A549 (cell line): ENCODE data around the gene PPP1R9B. TPM values are rescaled to one million over a fixed set of nuclear protein-coding genes. Genes with fewer than 3 reads are reported as not detected.
A peak's percentile ranks its signal among the peaks of the same experiment; 100 is the strongest.

ENCODE experiments used
- BCL3 ChIP-seq: fragments of >200 bp; sonication (Bioruptor Twin); formaldehyde crosslinking; IDR thresholded peaks from 3 replicates; pipeline ENCODE4 v1.6.1; 2016
- BHLHE40 ChIP-seq: IDR thresholded peaks from 2 replicates; pipeline ENCODE4 v1.6.1; 2012; ENCODE audit warnings: low read depth, low read length, inconsistent platforms
- CBX2 ChIP-seq: fragments of 200-600 bp; sonication (generic); IDR thresholded peaks from 2 replicates; pipeline ENCODE4 v1.6.1; 2016; ENCODE audit warnings: low read depth, mild to moderate bottlenecking, borderline replicate concordance
- CHD4 ChIP-seq: fragments of 200-600 bp; sonication (generic); IDR thresholded peaks from 2 replicates; pipeline ENCODE4 v1.6.1; 2016; ENCODE audit warnings: antibody characterized with exemption, mild to moderate bottlenecking, borderline replicate concordance
- E2F6 ChIP-seq: IDR thresholded peaks from 2 replicates; pipeline ENCODE4 v1.6.1; 2012; ENCODE audit warnings: low read depth, borderline replicate concordance
- EP300 ChIP-seq, 2 experiments: fragments of >200 bp; sonication (Bioruptor Twin); formaldehyde crosslinking; IDR thresholded peaks; 2 replicates in 1 of 2; 3 replicates in 1 of 2; pipeline ENCODE4 v1.6.1; 2016 to 2017
- ESRRA ChIP-seq: fragments of 150-350 bp; IDR thresholded peaks from 2 replicates; pipeline ENCODE4 v1.6.1; 2014; ENCODE audit warnings: mild to moderate bottlenecking, low read length, borderline replicate concordance
- FOSB ChIP-seq: fragments of 250-450 bp; sonication (Bioruptor Pico); IDR thresholded peaks from 2 replicates; pipeline ENCODE4 v1.5.0; 2020; ENCODE audit warnings: mild to moderate bottlenecking, moderate library complexity
- FOSL2 ChIP-seq, 2 experiments: fragments of 450-650 bp in 1 of 2; fragments of >200 bp in 1 of 2; sonication (Bioruptor Twin) in 1 of 2; formaldehyde crosslinking; IDR thresholded peaks; 2 replicates each; pipeline versions ENCODE4 v1.5.0 to v1.6.1; 2016 to 2020; ENCODE audit warnings: mild to moderate bottlenecking in 1 of 2, moderate library complexity in 1 of 2
- FOXS1 ChIP-seq: fragments of 250-450 bp; sonication (Bioruptor Pico); IDR thresholded peaks from 2 replicates; pipeline ENCODE4 v1.5.0; 2020; ENCODE audit warnings: mild to moderate bottlenecking, moderate library complexity
- HDAC2 ChIP-seq: fragments of 200-600 bp; sonication (generic); IDR thresholded peaks from 2 replicates; pipeline ENCODE4 v1.6.1; 2016
- HES2 ChIP-seq: fragments of >200 bp; sonication (Bioruptor Twin); formaldehyde crosslinking; IDR thresholded peaks from 2 replicates; pipeline ENCODE4 v1.6.1; 2016
- HEYL ChIP-seq: fragments of 250-450 bp; sonication (Bioruptor Pico); IDR thresholded peaks from 2 replicates; pipeline ENCODE4 v1.8.0; 2021; ENCODE audit warnings: mild to moderate bottlenecking, moderate library complexity
- HMGXB4 ChIP-seq: fragments of 250-450 bp; sonication (Bioruptor Pico); IDR thresholded peaks from 2 replicates; pipeline ENCODE4 v1.5.0; 2021; ENCODE audit warnings: mild to moderate bottlenecking, moderate library complexity, borderline replicate concordance
- HOXA7 ChIP-seq: fragments of 250-450 bp; sonication (Bioruptor Pico); IDR thresholded peaks from 2 replicates; pipeline ENCODE4 v1.5.0; 2020; ENCODE audit warnings: mild to moderate bottlenecking, moderate library complexity
- HOXB13 ChIP-seq: fragments of 250-450 bp; sonication (Bioruptor Pico); IDR thresholded peaks from 2 replicates; pipeline ENCODE4 v1.5.0; 2020; ENCODE audit warnings: low read depth, mild to moderate bottlenecking, moderate library complexity
- JUN ChIP-seq, 2 experiments: fragments of >200 bp; sonication (Bioruptor Twin); formaldehyde crosslinking; IDR thresholded peaks; 2 replicates in 1 of 2; 3 replicates in 1 of 2; pipeline ENCODE4 v1.6.1; 2016 to 2017
- JUNB ChIP-seq: fragments of >200 bp; sonication (Bioruptor Twin); formaldehyde crosslinking; IDR thresholded peaks from 2 replicates; pipeline ENCODE4 v1.6.1; 2016
- KDM1A ChIP-seq: fragments of 200-600 bp; sonication (generic); IDR thresholded peaks from 2 replicates; pipeline ENCODE4 v1.6.1; 2016; ENCODE audit warnings: low read depth, mild to moderate bottlenecking
- KDM5A ChIP-seq: fragments of 200-600 bp; sonication (generic); IDR thresholded peaks from 2 replicates; pipeline ENCODE4 v1.6.1; 2016; ENCODE audit warnings: antibody characterized with exemption, mild to moderate bottlenecking
- MAFK ChIP-seq: fragments of 450-650 bp; IDR thresholded peaks from 2 replicates; pipeline ENCODE4 v1.6.1; 2014; ENCODE audit not compliant: partially characterized antibody
- MAX ChIP-seq: IDR thresholded peaks from 2 replicates; pipeline ENCODE4 v1.6.1; 2012
- MYC ChIP-seq: IDR thresholded peaks from 2 replicates; pipeline ENCODE4 v1.6.1; 2012; ENCODE audit warnings: mild to moderate bottlenecking, inconsistent platforms, low read length, improper control_type of control experiment, borderline replicate concordance
- NFE2L2 ChIP-seq: fragments of 150-350 bp; conservative IDR thresholded peaks from 2 replicates; pipeline ENCODE4 v1.6.1; 2014; ENCODE audit warnings: low read length
- NR3C1 ChIP-seq: fragments of >200 bp; sonication (Bioruptor Twin); formaldehyde crosslinking; IDR thresholded peaks from 3 replicates; pipeline ENCODE4 v1.6.1; 2017
- PHF8 ChIP-seq: fragments of 200-600 bp; sonication (generic); IDR thresholded peaks from 2 replicates; pipeline ENCODE4 v1.6.1; 2016; ENCODE audit warnings: low read depth, mild to moderate bottlenecking, antibody characterized with exemption, moderate library complexity, borderline replicate concordance
- POLR2A ChIP-seq: IDR thresholded peaks from 2 replicates; pipeline ENCODE4 v1.6.1; 2012; ENCODE audit warnings: mild to moderate bottlenecking, low read length
- POLR2AphosphoS2 ChIP-seq: conservative IDR thresholded peaks from 2 replicates; pipeline ENCODE4 v1.6.1; 2012; ENCODE audit warnings: low read length, improper control_type of control experiment, inconsistent platforms
- RAD21 ChIP-seq, 2 experiments: fragments of >200 bp in 1 of 2; sonication (Bioruptor Twin) in 1 of 2; formaldehyde crosslinking in 1 of 2; IDR thresholded peaks in 1 of 2; conservative IDR thresholded peaks in 1 of 2; 2 replicates in 1 of 2; 3 replicates in 1 of 2; pipeline ENCODE4 v1.6.1; 2012 to 2018; ENCODE audit warnings: inconsistent platforms in 1 of 2
- RCOR1 ChIP-seq: fragments of 150-350 bp; IDR thresholded peaks from 2 replicates; pipeline ENCODE4 v1.6.1; 2014; ENCODE audit warnings: antibody characterized with exemption, low read length, low read depth
- RFX5 ChIP-seq: fragments of 450-650 bp; IDR thresholded peaks from 2 replicates; pipeline ENCODE4 v1.7.1; 2014; ENCODE audit warnings: antibody characterized with exemption, mild to moderate bottlenecking, moderate library complexity
- RNF2 ChIP-seq: fragments of 200-600 bp; sonication (generic); IDR thresholded peaks from 2 replicates; pipeline ENCODE4 v1.6.1; 2016; ENCODE audit warnings: low read depth, mild to moderate bottlenecking, antibody characterized with exemption, moderate library complexity, borderline replicate concordance
- SMC3 ChIP-seq: fragments of >200 bp; sonication (Bioruptor Twin); formaldehyde crosslinking; IDR thresholded peaks from 3 replicates; pipeline ENCODE4 v1.6.1; 2018; ENCODE audit warnings: inconsistent platforms
- TP53 ChIP-seq: fragments of 250-450 bp; sonication (Bioruptor Pico); IDR thresholded peaks from 2 replicates; pipeline ENCODE4 v1.5.0; 2021; ENCODE audit warnings: mild to moderate bottlenecking, moderate library complexity
- USF2 ChIP-seq: fragments of 450-650 bp; IDR thresholded peaks from 2 replicates; pipeline ENCODE4 v1.6.1; 2014; ENCODE audit warnings: antibody characterized with exemption
- ZC3H11A ChIP-seq: fragments of 450-650 bp; IDR thresholded peaks from 2 replicates; pipeline ENCODE4 v1.6.1; 2014; ENCODE audit warnings: antibody characterized with exemption, mild to moderate bottlenecking
- ZFP36 ChIP-seq: fragments of 450-650 bp; IDR thresholded peaks from 2 replicates; pipeline ENCODE4 v1.6.1; 2014; ENCODE audit warnings: borderline replicate concordance; ENCODE audit not compliant: partially characterized antibody
- ZNF302 ChIP-seq: fragments of 250-450 bp; sonication (Bioruptor Pico); IDR thresholded peaks from 2 replicates; pipeline ENCODE4 v1.9.0; 2021; ENCODE audit warnings: inconsistent platforms, mild to moderate bottlenecking, moderate library complexity
- ZSCAN20 ChIP-seq: fragments of 250-450 bp; sonication (Bioruptor Pico); IDR thresholded peaks from 2 replicates; pipeline ENCODE4 v1.8.0; 2022; ENCODE audit warnings: mild to moderate bottlenecking, moderate library complexity
- polyA plus RNA-seq, 4 experiments: library from polyadenylated mRNA; depleted of rRNA in 3 of 4; stranded (reverse); fragments of >200 nt; fragmentation: RNase III in 1 of 4; extraction: RNeasy Plus Mini Kit Qiagen cat#74134 plus additional on column Dnase treatment in 1 of 4; gene quantifications; 2 replicates in 3 of 4; 3 replicates in 1 of 4; pipeline ENCODE4 v1.2.3, GENCODE V29; 2011 to 2017

The PPP1R9B gene
- polyA plus RNA-seq, 2 of the 4 experiments (the other 2 are of a cell fraction), result 22.0 to 40.6 TPM

- TF ChIP-seq HES2 (no peak), MYC (peak; percentile 64), HMGXB4 (no peak), EP300 (IDR thresholded peaks at IDR 0.05) (no peak), SMC3 (0 out of 3 replicates have a peak, but pooled peaks have one; percentile 12), ZC3H11A (no peak), BHLHE40 (peak; percentile 53; the same call in 1 of the 2 replicates), JUN (IDR thresholded peaks at IDR 0.05) (peak; percentile 17 to 25; a peak in 1 of 5 replicates), HOXB13 (CRISPR knock-in tag) (no peak), HOXA7 (peak; percentile 68; the same call in 1 of the 2 replicates), BCL3 (no peak), ESRRA (no peak), KDM5A (no peak), NR3C1 (no peak), PHF8 (peak; percentile 87), KDM1A (no peak), HDAC2 (no peak), NFE2L2 (no peak), FOXS1 (CRISPR knock-in tag) (no peak), HEYL (CRISPR knock-in tag) (no peak), USF2 (peak; percentile 97), CBX2 (no peak), TP53 (CRISPR knock-in tag) (0 out of 2 replicates have a peak, but pooled peaks have one; percentile 54), MAX (peak; percentile 95), E2F6 (peak; percentile 79; the same call in 1 of the 2 replicates), RNF2 (no peak), MAFK (no peak), FOSB (CRISPR knock-in tag) (no peak; the same call in 1 of the 2 replicates), ZFP36 (no peak), ZSCAN20 (CRISPR knock-in tag) (no peak), FOSL2 (IDR thresholded peaks at IDR 0.05) (no peak), FOSL2 (CRISPR knock-in tag; IDR thresholded peaks at IDR 0.05) (0 out of 2 replicates have a peak, but pooled peaks have one; percentile 13), CHD4 (no peak; the same call in 1 of the 2 replicates), JUNB (no peak), ZNF302 (CRISPR knock-in tag) (no peak), POLR2AphosphoS2 (peak; percentile 86), POLR2A (peak; percentile 46), RAD21 (conservative IDR thresholded peaks at IDR 0.05 in 1 of 2, IDR thresholded peaks at IDR 0.05 in 1 of 2) (no peak), RCOR1 (no peak), RFX5 (peak; percentile 80)
These were observed 55.5 kb downstream of the PPP1R9B start, which contains the start of gene PDK2 (continued) for GRCh38 chr17:50094753-50095619.
